Chondrocyte (in vitro differentiated cells): ENCODE results near the gene SLC8A1. TPM values are rescaled to one million over a fixed set of nuclear protein-coding genes. Genes with fewer than 3 reads are reported as not detected.

Experiments
- DNase-seq: peaks from one replicate; pipeline ENCODE4 v3.0.0; 2021; ENCODE audit warnings: mixed read lengths, low spot score
- H3K27ac Mint-ChIP-seq: one replicate; pipeline ENCODE4 v1.8.0; 2021; ENCODE audit warnings: mild to moderate bottlenecking, moderate library complexity, mixed read lengths; ENCODE audit not compliant: unreplicated experiment
- H3K27me3 Mint-ChIP-seq: 2 replicates; pipeline ENCODE4 v1.8.0; 2021; ENCODE audit warnings: low read depth, mixed read lengths
- H3K36me3 Mint-ChIP-seq: 2 replicates; pipeline ENCODE4 v1.8.0; 2021; ENCODE audit warnings: low read depth, mixed read lengths
- H3K4me1 Mint-ChIP-seq: 2 replicates; pipeline ENCODE4 v1.8.0; 2021; ENCODE audit warnings: low read depth, mild to moderate bottlenecking, mixed read lengths
- H3K4me3 Mint-ChIP-seq: one replicate; pipeline ENCODE4 v1.8.0; 2021; ENCODE audit warnings: mild to moderate bottlenecking, moderate library complexity, mixed read lengths; ENCODE audit not compliant: unreplicated experiment
- H3K9me3 Mint-ChIP-seq: 2 replicates; pipeline ENCODE4 v1.8.0; 2021; ENCODE audit warnings: low read depth, mixed read lengths
- CTCF ChIP-seq: fragments of 200-600 bp; sonication (generic); IDR thresholded peaks from 2 replicates; pipeline ENCODE4 v1.5.0; 2021; ENCODE audit warnings: antibody characterized with exemption, mild to moderate bottlenecking, moderate library complexity
- total RNA-seq: library from RNA; stranded (reverse); gene quantifications from 3 replicates; pipeline ENCODE4 v1.2.1, GENCODE V29; 2021

Gene SLC8A1
- total RNA-seq, 1 donor from 2014 or later: 53.7 TPM

DNA sequence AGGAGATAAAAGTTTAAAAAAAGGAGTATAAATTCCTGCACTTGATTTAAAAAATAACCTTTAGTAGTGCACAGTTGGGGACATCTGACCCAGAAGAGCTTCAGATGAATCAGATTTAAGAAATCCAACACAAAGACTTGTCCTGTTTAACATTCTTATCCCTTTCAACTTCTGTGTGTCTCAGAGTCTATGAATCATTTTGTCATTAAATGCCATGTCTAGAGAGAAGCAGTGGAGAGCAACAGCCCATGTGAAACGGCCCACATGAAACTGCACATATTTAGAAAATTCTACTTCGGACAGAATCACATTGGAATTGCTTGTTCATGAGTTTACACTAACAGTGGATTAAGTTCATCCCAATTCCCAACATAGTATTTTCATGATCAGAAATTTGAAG is 278.6 kb downstream of the SLC8A1 start:
- Mint-ChIP-seq H3K27me3 (no peaks in the 10 kb centered on the region), H3K4me1 (peaks cover 12% of the 10 kb centered on the region), H3K9me3 (no peaks in the 10 kb centered on the region), H3K27ac (no peak overlapping the region), H3K36me3 (no peaks in the 10 kb centered on the region), H3K4me3 (no peak overlapping the region)
- TF ChIP-seq CTCF: no peak
- no peak for DNase-seq

DNA sequence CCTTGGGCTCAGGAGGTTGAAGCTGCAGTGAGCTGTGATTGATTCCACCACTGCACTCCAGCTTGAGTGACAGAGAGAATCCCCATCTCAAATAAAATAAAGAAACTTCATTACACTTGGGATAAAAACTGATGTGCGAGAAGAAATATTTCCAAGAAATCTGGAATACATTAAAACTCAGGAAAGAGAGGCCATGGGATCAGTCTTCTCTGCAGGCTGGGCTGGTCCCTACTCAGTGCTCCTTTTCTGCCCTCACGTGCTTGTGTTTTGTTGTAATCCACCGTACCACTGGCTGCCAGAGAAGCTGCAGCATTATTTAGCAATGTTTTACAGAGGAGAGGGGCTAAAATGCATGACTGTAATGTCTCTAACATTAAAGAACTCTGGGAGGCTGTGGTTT is 282.0 kb downstream of the SLC8A1 start:
- H3K27me3 Mint-ChIP-seq: no peaks in the 10 kb centered on the region
- H3K9me3 Mint-ChIP-seq: no peaks in the 10 kb centered on the region
- no peak for DNase-seq
- H3K4me1 Mint-ChIP-seq: peaks cover 14% of the 10 kb centered on the region
- no peaks in the 10 kb centered on the region for H3K36me3 Mint-ChIP-seq
- no peak for TF ChIP-seq CTCF
- H3K27ac Mint-ChIP-seq: no peak overlapping the region
- no peak overlapping the region for H3K4me3 Mint-ChIP-seq

DNA sequence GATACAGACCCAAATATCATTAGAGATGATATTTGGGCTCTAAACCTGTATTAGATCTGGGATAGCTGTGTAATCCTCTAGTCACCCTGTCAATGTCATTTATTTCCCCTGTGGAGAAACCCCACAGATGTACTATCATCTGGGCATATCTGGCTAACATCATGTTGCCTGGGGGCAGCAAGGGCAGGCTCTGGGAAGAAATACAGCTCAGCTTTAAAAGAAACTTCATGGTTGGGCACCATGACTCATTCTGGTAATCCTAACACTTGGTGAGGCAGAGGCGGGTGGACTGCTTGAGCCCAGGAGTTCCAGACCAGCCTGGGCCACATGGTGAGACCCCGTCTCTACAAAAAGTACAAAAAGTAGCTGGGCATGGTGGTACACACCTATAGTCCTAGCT is 282.5 kb downstream of the SLC8A1 start:
- no peak for TF ChIP-seq CTCF
- no peaks in the 10 kb centered on the region for H3K36me3 Mint-ChIP-seq
- peaks cover 15% of the 10 kb centered on the region for H3K4me1 Mint-ChIP-seq
- H3K27ac Mint-ChIP-seq: no peak overlapping the region
- no peaks in the 10 kb centered on the region for H3K9me3 Mint-ChIP-seq
- H3K4me3 Mint-ChIP-seq: no peak overlapping the region
- no peaks in the 10 kb centered on the region for H3K27me3 Mint-ChIP-seq
- no peak for DNase-seq

DNA sequence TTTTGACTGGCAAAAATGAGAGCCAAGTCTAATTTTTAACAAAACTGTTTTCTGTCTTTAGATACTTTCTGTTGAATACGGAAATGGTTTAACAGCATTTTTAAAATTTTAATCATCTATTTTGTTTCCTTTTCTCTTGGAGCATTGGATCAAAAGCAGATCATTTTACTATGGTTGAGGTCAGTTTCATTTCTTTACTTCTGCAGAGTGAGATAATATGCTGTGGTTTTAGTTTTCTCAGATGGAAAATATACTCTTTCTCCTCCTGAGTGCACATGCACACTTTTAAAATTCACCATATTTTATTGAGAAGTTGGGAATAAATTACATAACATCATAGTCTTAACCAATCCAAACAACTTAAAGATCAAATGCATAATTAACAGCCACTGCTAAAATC is 283.3 kb downstream of the SLC8A1 start:
- no peak for DNase-seq
- H3K36me3 Mint-ChIP-seq: no peaks in the 10 kb centered on the region
- no peak overlapping the region for H3K4me3 Mint-ChIP-seq
- H3K4me1 Mint-ChIP-seq: peaks cover 15% of the 10 kb centered on the region
- H3K27ac Mint-ChIP-seq: no peak overlapping the region
- H3K9me3 Mint-ChIP-seq: no peaks in the 10 kb centered on the region
- TF ChIP-seq CTCF: no peak
- no peaks in the 10 kb centered on the region for H3K27me3 Mint-ChIP-seq

GRCh38 chr2:40168032-40168431 is 283.9 kb downstream of the SLC8A1 start:
- H3K27ac Mint-ChIP-seq: no peak overlapping the region
- no peak overlapping the region for H3K4me3 Mint-ChIP-seq
- no peak for TF ChIP-seq CTCF
- H3K4me1 Mint-ChIP-seq: peaks cover 11% of the 10 kb centered on the region
- no peaks in the 10 kb centered on the region for H3K27me3 Mint-ChIP-seq
- peaks cover 3% of the 10 kb centered on the region for H3K36me3 Mint-ChIP-seq
- no peaks in the 10 kb centered on the region for H3K9me3 Mint-ChIP-seq
- no peak for DNase-seq
